HepG2 (cell line): ENCODE measurements around the gene IGLL1. TPM values are rescaled to one million over a fixed set of nuclear protein-coding genes. Genes with fewer than 3 reads are reported as not detected.

ENCODE experiments used
- BCL6 ChIP-seq: IDR thresholded peaks from 2 replicates; pipeline ENCODE4 v1.6.1; 2016; ENCODE audit warnings: missing genetic modification reagents, missing compliant biosample characterization
- EP300 ChIP-seq, 3 experiments: sonication (generic) in 1 of 3; formaldehyde crosslinking in 1 of 3; IDR thresholded peaks; 2 replicates each; pipeline versions ENCODE4 v1.5.1 to v1.6.1; 2011 to 2020; ENCODE audit warnings: low read depth in 2 of 3, low read length in 2 of 3, borderline replicate concordance in 1 of 3, improper control_type of control experiment in 1 of 3, mild to moderate bottlenecking in 1 of 3, missing genetic modification reagents in 1 of 3, moderate library complexity in 1 of 3
- GATA4 ChIP-seq: sonication (generic); IDR thresholded peaks from 2 replicates; pipeline ENCODE4 v1.6.1; 2016; ENCODE audit warnings: antibody characterized with exemption, low read depth, borderline replicate concordance
- LCORL ChIP-seq, 2 experiments: fragments of 450-650 bp in 1 of 2; sonication (generic) in 1 of 2; formaldehyde crosslinking in 1 of 2; IDR thresholded peaks; 2 replicates each; pipeline versions ENCODE4 v1.5.0 to v1.6.1; 2017 to 2020; ENCODE audit warnings: antibody characterized with exemption in 1 of 2, missing genetic modification reagents in 1 of 2
- RARA ChIP-seq: IDR thresholded peaks from 2 replicates; pipeline ENCODE4 v1.6.1; 2016; ENCODE audit warnings: missing genetic modification reagents, missing compliant biosample characterization
- RXRA ChIP-seq: sonication (generic); formaldehyde crosslinking; IDR thresholded peaks from 2 replicates; pipeline ENCODE4 v1.5.1; 2020; ENCODE audit warnings: missing genetic modification reagents
- SALL1 ChIP-seq: sonication (generic); formaldehyde crosslinking; IDR thresholded peaks from 2 replicates; pipeline ENCODE4 v1.8.0; 2022; ENCODE audit warnings: mild to moderate bottlenecking, missing genetic modification reagents
- SOX5 ChIP-seq: IDR thresholded peaks from 2 replicates; pipeline ENCODE4 v1.6.1; 2016; ENCODE audit warnings: borderline replicate concordance
- THRA ChIP-seq: sonication (generic); formaldehyde crosslinking; IDR thresholded peaks from 2 replicates; pipeline ENCODE4 v1.4.0; 2020; ENCODE audit warnings: missing genetic modification reagents, borderline replicate concordance
- ZBTB1 ChIP-seq: sonication (generic); formaldehyde crosslinking; IDR thresholded peaks from 2 replicates; pipeline ENCODE4 v1.4.0; 2020; ENCODE audit warnings: missing genetic modification reagents, borderline replicate concordance
- ZBTB49 ChIP-seq: sonication (generic); formaldehyde crosslinking; IDR thresholded peaks from 2 replicates; pipeline ENCODE4 v1.4.0; 2020; ENCODE audit warnings: missing genetic modification reagents, borderline replicate concordance
- ZBTB7B ChIP-seq: sonication (generic); formaldehyde crosslinking; IDR thresholded peaks from 2 replicates; pipeline ENCODE4 v1.4.0; 2020; ENCODE audit warnings: missing genetic modification reagents
- ZIK1 ChIP-seq: sonication (generic); formaldehyde crosslinking; IDR thresholded peaks from 2 replicates; pipeline ENCODE4 v1.5.0; 2020; ENCODE audit warnings: mild to moderate bottlenecking, low read depth, missing genetic modification reagents, borderline replicate concordance
- ZKSCAN5 ChIP-seq: sonication (generic); formaldehyde crosslinking; IDR thresholded peaks from 2 replicates; pipeline ENCODE4 v1.5.1; 2020; ENCODE audit warnings: mild to moderate bottlenecking, missing genetic modification reagents
- ZMYM3 ChIP-seq: sonication (generic); formaldehyde crosslinking; IDR thresholded peaks from 2 replicates; pipeline ENCODE4 v1.5.1; 2020; ENCODE audit warnings: mild to moderate bottlenecking, missing genetic modification reagents
- ZNF430 ChIP-seq: sonication (generic); formaldehyde crosslinking; IDR thresholded peaks from 2 replicates; pipeline ENCODE4 v1.9.0; 2021; ENCODE audit warnings: mild to moderate bottlenecking, missing genetic modification reagents
- ZNF549 ChIP-seq: sonication (generic); formaldehyde crosslinking; IDR thresholded peaks from 2 replicates; pipeline ENCODE4 v1.5.0; 2020; ENCODE audit warnings: missing genetic modification reagents
- ZNF746 ChIP-seq: sonication (generic); formaldehyde crosslinking; IDR thresholded peaks from 2 replicates; pipeline ENCODE4 v1.8.0; 2022; ENCODE audit warnings: mild to moderate bottlenecking, missing genetic modification reagents
- ZSCAN25 ChIP-seq: sonication (generic); formaldehyde crosslinking; IDR thresholded peaks from 2 replicates; pipeline ENCODE4 v1.8.0; 2022; ENCODE audit warnings: mild to moderate bottlenecking, missing genetic modification reagents
- ZSCAN5A ChIP-seq: sonication (generic); formaldehyde crosslinking; IDR thresholded peaks from 2 replicates; pipeline ENCODE4 v1.8.0; 2022; ENCODE audit warnings: mild to moderate bottlenecking, missing genetic modification reagents, borderline replicate concordance
- ZXDC ChIP-seq: sonication (generic); formaldehyde crosslinking; IDR thresholded peaks from 2 replicates; pipeline ENCODE4 v1.5.0; 2020; ENCODE audit warnings: mild to moderate bottlenecking, missing genetic modification reagents
- polyA plus RNA-seq, 8 experiments: library from polyadenylated mRNA; depleted of rRNA in 3 of 8; stranded (reverse) in 7 of 8; unstranded in 1 of 8; fragments of >200 nt; fragmentation: Illumina TruSeq in 4 of 8; extraction: Trizol in 4 of 8; gene quantifications; 2 replicates each; pipeline versions ENCODE4 v1.2.1 to v1.2.3, GENCODE V29; 2011 to 2016; ENCODE audit warnings: low read depth in 4 of 8, missing spikeins in 1 of 8, mixed read lengths in 1 of 8; ENCODE audit not compliant: insufficient read depth in 1 of 8
- total RNA-seq, 5 experiments: library from RNA; depleted of rRNA; stranded (reverse); fragments of >200 nt; fragmentation: Illumina TruSeq; extraction: Trizol; gene quantifications; 2 replicates each; pipeline ENCODE4 v1.2.3, GENCODE V29; 2016; ENCODE audit warnings: low read depth in 1 of 5

IGLL1 gene
- total and polyA plus RNA-seq, 2 of the 13 experiments (the other 11 are each of a cell fraction or from before 2014, with no cell fraction given): not detected

- TF ChIP-seq THRA (CRISPR knock-in tag): peak; percentile 89
- TF ChIP-seq ZNF430: no peak
- TF ChIP-seq ZSCAN25: 0 out of 2 replicates have a peak, but pooled peaks have one; percentile 23
- TF ChIP-seq ZXDC (CRISPR knock-in tag): no peak
- no peak for TF ChIP-seq ZSCAN5A (CRISPR knock-in tag)
- no peak for TF ChIP-seq ZBTB49 (CRISPR knock-in tag)
- 0 out of 2 replicates have a peak, but pooled peaks have one; percentile 19 for TF ChIP-seq RARA (CRISPR knock-in tag)
- peak; percentile 84 for TF ChIP-seq RXRA (CRISPR knock-in tag)
- TF ChIP-seq ZKSCAN5 (CRISPR knock-in tag): no peak
- TF ChIP-seq EP300 (IDR thresholded peaks at IDR 0.05; ENCODE audit: low read depth in 2 of 2, low read length in 2 of 2): peak; percentile 49 to 62; a peak in 2 of 4 replicates
- 0 out of 2 replicates have a peak, but pooled peaks have one; percentile 21 for TF ChIP-seq EP300 (CRISPR knock-in tag; IDR thresholded peaks at IDR 0.05; ENCODE audit: borderline replicate concordance)
- TF ChIP-seq GATA4: no peak
- TF ChIP-seq SALL1 (CRISPR knock-in tag): peak; percentile 66
- TF ChIP-seq BCL6 (CRISPR knock-in tag): peak; percentile 28; the same call in 1 of the 2 replicates
- TF ChIP-seq ZMYM3: peak; percentile 44
- peak; percentile 67; the same call in 1 of the 2 replicates for TF ChIP-seq ZNF746 (CRISPR knock-in tag)
- TF ChIP-seq ZIK1 (CRISPR knock-in tag): no peak
- TF ChIP-seq ZBTB7B (CRISPR knock-in tag): peak; percentile 89
- TF ChIP-seq ZBTB1 (CRISPR knock-in tag): no peak
- TF ChIP-seq ZNF549 (CRISPR knock-in tag): peak; percentile 35; the same call in 1 of the 2 replicates
- no peak for TF ChIP-seq LCORL (IDR thresholded peaks at IDR 0.05)
- peak; percentile 64; the same call in 1 of the 2 replicates for TF ChIP-seq LCORL (CRISPR knock-in tag; IDR thresholded peaks at IDR 0.05)
- TF ChIP-seq SOX5 (CRISPR knock-in tag): peak; percentile 36; the same call in 1 of the 2 replicates
Measured at GRCh38 chr22:23604939-23605712, 25.0 kb upstream of the IGLL1 start (continued).
